ENCODE measurements around the gene LRMDA. TPM values are rescaled to one million over a fixed set of nuclear protein-coding genes. Genes with fewer than 3 reads are reported as not detected.

The LRMDA gene
- total and polyA plus RNA-seq, 2 of the 13 experiments (the other 11 are each of a cell fraction or from before 2014, with no cell fraction given), result 13.4 to 22.0 TPM

DNA sequence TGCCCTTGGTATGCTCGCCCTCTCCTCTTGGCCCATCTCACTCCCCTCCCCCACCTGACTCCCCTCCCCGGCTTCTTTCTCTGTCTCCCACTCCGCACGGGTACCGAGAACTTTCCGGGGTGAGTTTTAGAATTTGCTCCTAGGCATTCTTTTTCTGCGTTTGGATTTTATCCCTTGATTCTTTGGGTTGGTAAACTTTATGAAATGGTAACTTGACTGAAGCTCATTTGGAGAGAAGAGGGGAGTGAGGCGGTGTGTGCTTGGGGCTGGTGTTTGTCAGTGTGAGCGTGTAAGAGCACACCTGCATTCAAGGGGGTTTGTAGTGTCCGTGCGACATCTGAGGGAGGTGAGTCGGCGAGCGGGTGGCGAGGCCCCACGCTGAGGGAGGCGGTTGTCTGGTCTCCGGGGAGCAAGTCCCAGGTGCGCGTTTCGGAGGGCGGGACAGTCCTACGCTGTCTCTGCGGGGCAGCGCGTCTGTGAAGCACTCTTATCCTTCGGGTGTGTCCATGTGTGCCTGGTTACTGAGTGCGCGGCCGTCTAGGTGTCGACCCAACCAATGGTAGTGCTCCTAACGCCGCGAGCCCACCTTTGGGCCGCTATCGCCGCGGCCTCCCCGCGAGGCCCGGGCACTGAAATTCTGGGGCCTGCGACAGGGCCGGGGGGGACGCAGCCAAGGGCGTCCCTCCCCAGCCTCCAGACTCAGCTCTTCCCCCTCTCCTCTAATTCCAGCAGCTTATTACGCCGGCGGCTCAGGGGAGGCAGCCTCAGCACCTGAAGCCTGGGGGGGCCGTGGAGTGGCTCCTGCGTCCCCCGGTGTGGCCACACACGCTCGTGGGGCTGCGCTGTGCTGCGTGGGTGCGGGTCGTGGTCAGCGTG lies 27.2 kb upstream of the LRMDA start (continued):
- TF ChIP-seq SRSF1 (optimal IDR thresholded peaks at IDR 0.05; ENCODE audit: low read depth, low read length) (peak; percentile 91), CC2D1A (CRISPR knock-in tag; IDR thresholded peaks at IDR 0.05) (no peak), MEIS2 (CRISPR knock-in tag; IDR thresholded peaks at IDR 0.05) (peak; percentile 48; the same call in 1 of the 2 replicates), SP140L (CRISPR knock-in tag; IDR thresholded peaks at IDR 0.05; ENCODE audit: borderline replicate concordance) (no peak), FOXJ3 (CRISPR knock-in tag; IDR thresholded peaks at IDR 0.05; ENCODE audit: borderline replicate concordance) (no peak; the same call in 1 of the 2 replicates), NR2F6 (IDR thresholded peaks at IDR 0.05) (no peak), NR2F6 (CRISPR knock-in tag; IDR thresholded peaks at IDR 0.05) (peak; percentile 9; the same call in 1 of the 2 replicates), PHF5A (CRISPR knock-in tag; IDR thresholded peaks at IDR 0.05; ENCODE audit: low read depth, unreplicated experiment) (no peak), YEATS2 (CRISPR knock-in tag; IDR thresholded peaks at IDR 0.05; ENCODE audit: borderline replicate concordance) (no peak), CHD2 (IDR thresholded peaks at IDR 0.05; ENCODE audit: low read depth, low read length) (no peak), IRF2 (CRISPR knock-in tag; IDR thresholded peaks at IDR 0.05) (no peak)
- TF ChIP-seq, protein P1, sequence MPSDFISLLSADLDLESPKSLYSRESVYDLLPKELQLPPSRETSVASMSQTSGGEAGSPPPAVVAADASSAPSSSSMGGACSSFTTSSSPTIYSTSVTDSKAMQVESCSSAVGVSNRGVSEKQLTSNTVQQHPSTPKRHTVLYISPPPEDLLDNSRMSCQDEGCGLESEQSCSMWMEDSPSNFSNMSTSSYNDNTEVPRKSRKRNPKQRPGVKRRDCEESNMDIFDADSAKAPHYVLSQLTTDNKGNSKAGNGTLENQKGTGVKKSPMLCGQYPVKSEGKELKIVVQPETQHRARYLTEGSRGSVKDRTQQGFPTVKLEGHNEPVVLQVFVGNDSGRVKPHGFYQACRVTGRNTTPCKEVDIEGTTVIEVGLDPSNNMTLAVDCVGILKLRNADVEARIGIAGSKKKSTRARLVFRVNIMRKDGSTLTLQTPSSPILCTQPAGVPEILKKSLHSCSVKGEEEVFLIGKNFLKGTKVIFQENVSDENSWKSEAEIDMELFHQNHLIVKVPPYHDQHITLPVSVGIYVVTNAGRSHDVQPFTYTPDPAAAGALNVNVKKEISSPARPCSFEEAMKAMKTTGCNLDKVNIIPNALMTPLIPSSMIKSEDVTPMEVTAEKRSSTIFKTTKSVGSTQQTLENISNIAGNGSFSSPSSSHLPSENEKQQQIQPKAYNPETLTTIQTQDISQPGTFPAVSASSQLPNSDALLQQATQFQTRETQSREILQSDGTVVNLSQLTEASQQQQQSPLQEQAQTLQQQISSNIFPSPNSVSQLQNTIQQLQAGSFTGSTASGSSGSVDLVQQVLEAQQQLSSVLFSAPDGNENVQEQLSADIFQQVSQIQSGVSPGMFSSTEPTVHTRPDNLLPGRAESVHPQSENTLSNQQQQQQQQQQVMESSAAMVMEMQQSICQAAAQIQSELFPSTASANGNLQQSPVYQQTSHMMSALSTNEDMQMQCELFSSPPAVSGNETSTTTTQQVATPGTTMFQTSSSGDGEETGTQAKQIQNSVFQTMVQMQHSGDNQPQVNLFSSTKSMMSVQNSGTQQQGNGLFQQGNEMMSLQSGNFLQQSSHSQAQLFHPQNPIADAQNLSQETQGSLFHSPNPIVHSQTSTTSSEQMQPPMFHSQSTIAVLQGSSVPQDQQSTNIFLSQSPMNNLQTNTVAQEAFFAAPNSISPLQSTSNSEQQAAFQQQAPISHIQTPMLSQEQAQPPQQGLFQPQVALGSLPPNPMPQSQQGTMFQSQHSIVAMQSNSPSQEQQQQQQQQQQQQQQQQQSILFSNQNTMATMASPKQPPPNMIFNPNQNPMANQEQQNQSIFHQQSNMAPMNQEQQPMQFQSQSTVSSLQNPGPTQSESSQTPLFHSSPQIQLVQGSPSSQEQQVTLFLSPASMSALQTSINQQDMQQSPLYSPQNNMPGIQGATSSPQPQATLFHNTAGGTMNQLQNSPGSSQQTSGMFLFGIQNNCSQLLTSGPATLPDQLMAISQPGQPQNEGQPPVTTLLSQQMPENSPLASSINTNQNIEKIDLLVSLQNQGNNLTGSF (CRISPR knock-in tag; IDR thresholded peaks at IDR 0.05), result peak; percentile 17; the same call in 1 of the 2 replicates
- TF ChIP-seq, protein P2, sequence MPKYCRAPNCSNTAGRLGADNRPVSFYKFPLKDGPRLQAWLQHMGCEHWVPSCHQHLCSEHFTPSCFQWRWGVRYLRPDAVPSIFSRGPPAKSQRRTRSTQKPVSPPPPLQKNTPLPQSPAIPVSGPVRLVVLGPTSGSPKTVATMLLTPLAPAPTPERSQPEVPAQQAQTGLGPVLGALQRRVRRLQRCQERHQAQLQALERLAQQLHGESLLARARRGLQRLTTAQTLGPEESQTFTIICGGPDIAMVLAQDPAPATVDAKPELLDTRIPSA (CRISPR knock-in tag; IDR thresholded peaks at IDR 0.05; ENCODE audit: borderline replicate concordance), result 0 out of 2 replicates have a peak, but pooled peaks have one; percentile 69
- TF ChIP-seq, protein P3, sequence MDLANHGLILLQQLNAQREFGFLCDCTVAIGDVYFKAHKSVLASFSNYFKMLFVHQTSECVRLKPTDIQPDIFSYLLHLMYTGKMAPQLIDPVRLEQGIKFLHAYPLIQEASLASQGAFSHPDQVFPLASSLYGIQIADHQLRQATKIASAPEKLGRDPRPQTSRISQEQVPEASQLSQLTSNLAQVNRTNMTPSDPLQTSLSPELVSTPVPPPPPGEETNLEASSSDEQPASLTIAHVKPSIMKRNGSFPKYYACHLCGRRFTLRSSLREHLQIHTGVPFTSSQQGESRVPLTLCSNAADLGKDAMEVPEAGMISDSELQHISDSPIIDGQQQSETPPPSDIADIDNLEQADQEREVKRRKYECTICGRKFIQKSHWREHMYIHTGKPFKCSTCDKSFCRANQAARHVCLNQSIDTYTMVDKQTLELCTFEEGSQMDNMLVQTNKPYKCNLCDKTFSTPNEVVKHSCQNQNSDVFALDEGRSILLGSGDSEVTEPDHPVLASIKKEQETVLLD (CRISPR knock-in tag; IDR thresholded peaks at IDR 0.05; ENCODE audit: low read depth), result no peak
- TF ChIP-seq, protein P4, sequence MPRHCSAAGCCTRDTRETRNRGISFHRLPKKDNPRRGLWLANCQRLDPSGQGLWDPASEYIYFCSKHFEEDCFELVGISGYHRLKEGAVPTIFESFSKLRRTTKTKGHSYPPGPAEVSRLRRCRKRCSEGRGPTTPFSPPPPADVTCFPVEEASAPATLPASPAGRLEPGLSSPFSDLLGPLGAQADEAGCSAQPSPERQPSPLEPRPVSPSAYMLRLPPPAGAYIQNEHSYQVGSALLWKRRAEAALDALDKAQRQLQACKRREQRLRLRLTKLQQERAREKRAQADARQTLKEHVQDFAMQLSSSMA (CRISPR knock-in tag; IDR thresholded peaks at IDR 0.05), result no peak; the same call in 1 of the 2 replicates
- TF ChIP-seq, protein P5, sequence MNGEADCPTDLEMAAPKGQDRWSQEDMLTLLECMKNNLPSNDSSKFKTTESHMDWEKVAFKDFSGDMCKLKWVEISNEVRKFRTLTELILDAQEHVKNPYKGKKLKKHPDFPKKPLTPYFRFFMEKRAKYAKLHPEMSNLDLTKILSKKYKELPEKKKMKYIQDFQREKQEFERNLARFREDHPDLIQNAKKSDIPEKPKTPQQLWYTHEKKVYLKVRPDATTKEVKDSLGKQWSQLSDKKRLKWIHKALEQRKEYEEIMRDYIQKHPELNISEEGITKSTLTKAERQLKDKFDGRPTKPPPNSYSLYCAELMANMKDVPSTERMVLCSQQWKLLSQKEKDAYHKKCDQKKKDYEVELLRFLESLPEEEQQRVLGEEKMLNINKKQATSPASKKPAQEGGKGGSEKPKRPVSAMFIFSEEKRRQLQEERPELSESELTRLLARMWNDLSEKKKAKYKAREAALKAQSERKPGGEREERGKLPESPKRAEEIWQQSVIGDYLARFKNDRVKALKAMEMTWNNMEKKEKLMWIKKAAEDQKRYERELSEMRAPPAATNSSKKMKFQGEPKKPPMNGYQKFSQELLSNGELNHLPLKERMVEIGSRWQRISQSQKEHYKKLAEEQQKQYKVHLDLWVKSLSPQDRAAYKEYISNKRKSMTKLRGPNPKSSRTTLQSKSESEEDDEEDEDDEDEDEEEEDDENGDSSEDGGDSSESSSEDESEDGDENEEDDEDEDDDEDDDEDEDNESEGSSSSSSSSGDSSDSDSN (CRISPR knock-in tag; IDR thresholded peaks at IDR 0.05), result peak; percentile 83

Data from HepG2 (cell line).